HG03045 (cell line): ENCODE measurements around the gene USB1.

Source experiments
- ATAC-seq: cut with Tn5 transposase; IDR thresholded peaks from one replicate; pipeline ENCODE4 v1.9.1; 2021; ENCODE audit warnings: mild to moderate bottlenecking, moderate library complexity; ENCODE audit not compliant: unreplicated experiment

Gene USB1

GRCh38 chr16:58000706-58001676, at the start of gene USB1:
USB1 (plus strand) TSS chr16:58001407; CDS start chr16:58001484, 77 bp downstream.
- ATAC-seq, result peak; percentile 75

GRCh38 chr16:57952909-57953308, 48.3 kb upstream of the USB1 start:
- no peak for ATAC-seq

- ATAC-seq, result no peak
Observed at GRCh38 chr16:57953857-57954256, 47.4 kb upstream of the USB1 start.

- no peak for ATAC-seq
Observed at GRCh38 chr16:57955572-57956188, 45.5 kb upstream of the USB1 start.

- ATAC-seq, result no peak
Observed at GRCh38 chr16:57956270-57956808, 44.9 kb upstream of the USB1 start.

- no peak for ATAC-seq
Observed at GRCh38 chr16:57956924-57957672, 44.1 kb upstream of the USB1 start.

- no peak for ATAC-seq
Observed at GRCh38 chr16:57957673-57958392, 43.4 kb upstream of the USB1 start.

- no peak for ATAC-seq
Observed at GRCh38 chr16:57958544-57958943, 42.7 kb upstream of the USB1 start.

GRCh38 chr16:57959121-57959520, 42.1 kb upstream of the USB1 start:
- ATAC-seq, result no peak

- ATAC-seq, result no peak
Observed at GRCh38 chr16:57959804-57960203, 41.4 kb upstream of the USB1 start.

- ATAC-seq, result no peak
Observed at GRCh38 chr16:57960310-57960709, 40.9 kb upstream of the USB1 start.

GRCh38 chr16:57960826-57961472, 40.3 kb upstream of the USB1 start:
- ATAC-seq, result no peak

GRCh38 chr16:57961538-57961937, 39.7 kb upstream of the USB1 start:
- ATAC-seq, result no peak

GRCh38 chr16:57962046-57962445, 39.2 kb upstream of the USB1 start:
- no peak for ATAC-seq

- ATAC-seq, result no peak
Observed at GRCh38 chr16:57962756-57963155, 38.5 kb upstream of the USB1 start.

GRCh38 chr16:57964157-57964700, 37.0 kb upstream of the USB1 start:
- no peak for ATAC-seq

- no peak for ATAC-seq
Observed at GRCh38 chr16:57966204-57966771, 34.9 kb upstream of the USB1 start.

GRCh38 chr16:57966986-57967385, 34.2 kb upstream of the USB1 start:
- no peak for ATAC-seq

- ATAC-seq, result no peak
Observed at GRCh38 chr16:57967916-57968315, 33.3 kb upstream of the USB1 start.
